ENCODE results near the gene MRTO4. TPM values are rescaled to one million over a fixed set of nuclear protein-coding genes. Genes with fewer than 3 reads are reported as not detected.
A peak's percentile ranks its signal among the peaks of the same experiment; 100 is the strongest.

The MRTO4 gene
- total and polyA plus RNA-seq, 2 experiments from 2014 or later = 37.1 to 38.4 TPM

GRCh38 chr1:19239876-19240275 lies 11.7 kb upstream of the MRTO4 start:
- H3K79me2 ChIP-seq (ENCODE audit: insufficient read depth) = peaks cover 15% of the 10 kb centered on the region
- no peak overlapping the region for H3K4me2 ChIP-seq (ENCODE audit: unreplicated experiment)
- H3K9me3 ChIP-seq (ENCODE audit: low read depth) = no peaks in the 10 kb centered on the region
- no peak for DNase-seq
- peaks cover 44% of the 10 kb centered on the region for H3K36me3 ChIP-seq (ENCODE audit: low read depth)
- H3K9ac ChIP-seq = no peak overlapping the region
- H3K27ac ChIP-seq = no peak overlapping the region
- no peaks in the 10 kb centered on the region for H3K27me3 ChIP-seq (replicated peaks; ENCODE audit: insufficient read depth)
- H3K9me2 ChIP-seq (ENCODE audit: insufficient read depth) = no peaks in the 10 kb centered on the region
- no peak overlapping the region for H3K4me3 ChIP-seq
- peaks cover 7% of the 10 kb centered on the region; the same call in 1 of the 2 replicates for H3F3A ChIP-seq (ENCODE audit: insufficient read depth)
- no peaks in the 10 kb centered on the region for H4K20me1 ChIP-seq (ENCODE audit: insufficient read depth)
- no peaks in the 10 kb centered on the region for H3K4me1 ChIP-seq (ENCODE audit: insufficient read depth)
- in situ Hi-C loops (cut with MboI) = no loop called here
- 90 to 94% methylated on average over 7 of the region's 7 CpGs for WGBS, 2 experiments (ENCODE audit: low coverage in 1 of 2, low lambda C conversion rate in 2 of 2, missing lambda C conversion rate in 2 of 2)
- TF ChIP-seq EZH2 (IDR thresholded peaks at IDR 0.05; ENCODE audit: insufficient read depth, poor library complexity, severe bottlenecking) (no peak), EZH2phosphoT487 (IDR thresholded peaks at IDR 0.05; ENCODE audit: insufficient read depth, low read depth) (no peak)
- no peak overlapping the region for H2AFZ ChIP-seq

GRCh38 chr1:19240673-19241538 lies 10.7 kb upstream of the MRTO4 start:
- peak; percentile 86 for DNase-seq
- TF ChIP-seq EZH2phosphoT487 (IDR thresholded peaks at IDR 0.05; ENCODE audit: insufficient read depth, low read depth) (no peak), EZH2 (IDR thresholded peaks at IDR 0.05; ENCODE audit: insufficient read depth, poor library complexity, severe bottlenecking) (no peak)
- Histone ChIP-seq H3K36me3 (ENCODE audit: low read depth) (peaks cover 40% of the 10 kb centered on the region), H3K79me2 (ENCODE audit: insufficient read depth) (peaks cover 25% of the 10 kb centered on the region), H3K4me3 (no peak overlapping the region), H3F3A (ENCODE audit: insufficient read depth) (peaks cover 7% of the 10 kb centered on the region; the same call in 1 of the 2 replicates), H3K4me1 (ENCODE audit: insufficient read depth) (no peaks in the 10 kb centered on the region), H2AFZ (peak overlapping the region; percentile 55), H3K9ac (peak overlapping the region; percentile 74), H3K4me2 (ENCODE audit: unreplicated experiment) (no peak overlapping the region), H3K9me3 (ENCODE audit: low read depth) (no peaks in the 10 kb centered on the region), H4K20me1 (ENCODE audit: insufficient read depth) (no peaks in the 10 kb centered on the region), H3K27ac (peak overlapping the region; percentile 61), H3K27me3 (replicated peaks; ENCODE audit: insufficient read depth) (no peaks in the 10 kb centered on the region), H3K9me2 (ENCODE audit: insufficient read depth) (no peaks in the 10 kb centered on the region)
- WGBS, 2 experiments (ENCODE audit: low coverage in 1 of 2, low lambda C conversion rate in 2 of 2, missing lambda C conversion rate in 2 of 2) = 50 to 57% methylated on average over 7 of the region's 7 CpGs
- in situ Hi-C loops (cut with MboI) = no loop called here

- peak overlapping the region; percentile 94 for H3K9ac ChIP-seq
- peak overlapping the region; percentile 81 for H3K27ac ChIP-seq
- H3K4me3 ChIP-seq = peak overlapping the region; percentile 91
- no peaks in the 10 kb centered on the region; the same call in none of the 2 replicates for H4K20me1 ChIP-seq (ENCODE audit: insufficient read depth)
- TF ChIP-seq EZH2 (IDR thresholded peaks at IDR 0.05; ENCODE audit: insufficient read depth, poor library complexity, severe bottlenecking) = no peak
- no peak for TF ChIP-seq EZH2phosphoT487 (IDR thresholded peaks at IDR 0.05; ENCODE audit: insufficient read depth, low read depth)
- in situ Hi-C loops (cut with MboI) = no loop called here
- WGBS, 2 experiments (ENCODE audit: low coverage in 1 of 2, low lambda C conversion rate in 2 of 2, missing lambda C conversion rate in 2 of 2) = 11 to 14% methylated on average over 14 of the region's 14 CpGs
- H3K36me3 ChIP-seq (ENCODE audit: low read depth) = no peaks in the 10 kb centered on the region
- DNase-seq = peak; percentile 42
- H2AFZ ChIP-seq = peak overlapping the region; percentile 92
- H3K9me3 ChIP-seq (ENCODE audit: low read depth) = no peaks in the 10 kb centered on the region
- peaks cover 97% of the 10 kb centered on the region for H3K79me2 ChIP-seq (ENCODE audit: insufficient read depth)
- peaks cover 18% of the 10 kb centered on the region for H3K4me1 ChIP-seq (ENCODE audit: insufficient read depth)
- H3K27me3 ChIP-seq (replicated peaks; ENCODE audit: insufficient read depth) = no peaks in the 10 kb centered on the region
- H3K4me2 ChIP-seq (ENCODE audit: unreplicated experiment) = peak overlapping the region; percentile 94
- H3K9me2 ChIP-seq (ENCODE audit: insufficient read depth) = no peaks in the 10 kb centered on the region
- H3F3A ChIP-seq (ENCODE audit: insufficient read depth) = no peaks in the 10 kb centered on the region
These were observed 838 bp upstream of the MRTO4 start for GRCh38 chr1:19250629-19251304.

- in situ Hi-C loops (cut with MboI) = no loop called here
- Histone ChIP-seq H3K4me1 (ENCODE audit: insufficient read depth) (peaks cover 30% of the 10 kb centered on the region), H4K20me1 (ENCODE audit: insufficient read depth) (no peaks in the 10 kb centered on the region; the same call in none of the 2 replicates), H3K4me2 (ENCODE audit: unreplicated experiment) (no peak overlapping the region), H3K4me3 (no peak overlapping the region), H3K9ac (no peak overlapping the region), H3K9me2 (ENCODE audit: insufficient read depth) (no peaks in the 10 kb centered on the region), H3F3A (ENCODE audit: insufficient read depth) (peaks cover 8% of the 10 kb centered on the region), H3K27me3 (replicated peaks; ENCODE audit: insufficient read depth) (no peaks in the 10 kb centered on the region), H3K79me2 (ENCODE audit: insufficient read depth) (peaks cover 69% of the 10 kb centered on the region), H2AFZ (no peak overlapping the region), H3K9me3 (ENCODE audit: low read depth) (no peaks in the 10 kb centered on the region), H3K27ac (no peak overlapping the region), H3K36me3 (ENCODE audit: low read depth) (peaks cover 15% of the 10 kb centered on the region; the same call in 1 of the 2 replicates)
- no peak for DNase-seq
- TF ChIP-seq EZH2 (IDR thresholded peaks at IDR 0.05; ENCODE audit: insufficient read depth, poor library complexity, severe bottlenecking) (no peak), EZH2phosphoT487 (IDR thresholded peaks at IDR 0.05; ENCODE audit: insufficient read depth, low read depth) (no peak)
These were observed 2.8 kb downstream of the MRTO4 start for GRCh38 chr1:19254416-19254815.

Measured in GM23248 (cell line).